Suprapubic skin (tissue), 4 donors: ENCODE data around the gene PIP5K1B. TPM values are rescaled to one million over a fixed set of nuclear protein-coding genes. Genes with fewer than 3 reads are reported as not detected.

ENCODE experiments used
- DNase-seq, 2 donors: peaks; one replicate each; pipeline ENCODE4 v3.0.0-alpha.2; 2019; ENCODE audit warnings: low spot score in 2 of 2
- H3K27ac ChIP-seq: fragments of 200-600 bp; sonication (generic); one replicate; pipeline ENCODE4 v1.5.1; 2019
- H3K27me3 ChIP-seq: fragments of 200-600 bp; sonication (generic); one replicate; pipeline ENCODE4 v1.5.1; 2019
- H3K36me3 ChIP-seq: fragments of 200-600 bp; sonication (generic); one replicate; pipeline ENCODE4 v1.5.1; 2019
- H3K4me1 ChIP-seq: fragments of 200-600 bp; sonication (generic); one replicate; pipeline ENCODE4 v1.5.1; 2019
- H3K4me3 ChIP-seq: fragments of 200-600 bp; sonication (generic); one replicate; pipeline ENCODE4 v1.5.1; 2019; ENCODE audit warnings: mild to moderate bottlenecking
- H3K9me3 ChIP-seq: fragments of 200-600 bp; sonication (generic); one replicate; pipeline ENCODE4 v1.5.1; 2019
- EP300 ChIP-seq: sonication (generic); formaldehyde crosslinking; IDR thresholded peaks from one replicate; pipeline ENCODE4 v1.6.1; 2017; ENCODE audit warnings: antibody characterized with exemption
- POLR2A ChIP-seq, 2 donors: fragments of 450-650 bp; IDR thresholded peaks; one replicate each; pipeline ENCODE4 v1.6.1; 2017; ENCODE audit warnings: antibody characterized with exemption in 2 of 2, mild to moderate bottlenecking in 2 of 2, moderate library complexity in 2 of 2
- POLR2AphosphoS5 ChIP-seq, 3 donors: sonication (generic); formaldehyde crosslinking; IDR thresholded peaks; one replicate each; pipeline ENCODE4 v1.6.1; 2017; ENCODE audit warnings: antibody characterized with exemption in 3 of 3
- WGBS: methylation state at CpG from one replicate; pipeline ENCODE4 v1.1.5; 2018; 5-methylcytosine and 5-hydroxymethylcytosine counted together
- total RNA-seq, 4 donors: library from RNA; depleted of rRNA; stranded (reverse); fragments of >200 nt; gene quantifications; one replicate each; pipeline ENCODE4 v1.1.0, GENCODE V29; 2016
- TF ChIP-seq, protein P1 (sequence below), 2 donors: fragments of 200-600 bp in 1 of 2; fragments of 450-650 bp in 1 of 2; sonication (generic) in 1 of 2; IDR thresholded peaks; one replicate each; pipeline ENCODE4 v1.5.1; 2016 to 2019; ENCODE audit warnings: antibody characterized with exemption in 2 of 2, mild to moderate bottlenecking in 1 of 2, moderate library complexity in 1 of 2

PIP5K1B gene
- total RNA-seq, 4 donors from 2014 or later: 1.7 to 7.8 (median 3.4) TPM

DNA sequence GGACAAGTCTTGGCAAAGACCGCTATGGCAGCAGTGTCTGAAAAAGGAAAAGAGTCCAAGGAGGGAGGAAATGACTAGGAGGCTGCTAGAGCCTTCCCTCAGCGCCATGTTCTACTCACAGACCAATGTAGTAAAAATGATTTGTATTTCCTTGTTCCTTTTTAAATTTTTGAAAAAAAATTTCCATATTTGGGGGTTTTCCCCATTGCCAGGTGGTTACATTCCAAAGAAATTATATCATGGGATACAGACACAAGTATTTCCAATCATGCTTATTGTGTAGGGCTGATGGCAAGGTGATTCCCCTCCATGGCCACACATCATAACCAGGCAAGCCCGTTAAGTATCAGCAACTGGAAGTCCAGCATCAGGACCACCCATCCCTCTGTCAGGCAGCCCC lies 138.2 kb downstream of the PIP5K1B start:
- Histone ChIP-seq H3K36me3 (no peaks in the 10 kb centered on the region), H3K27me3 (no peaks in the 10 kb centered on the region), H3K27ac (no peak overlapping the region), H3K4me3 (no peak overlapping the region), H3K4me1 (no peaks in the 10 kb centered on the region), H3K9me3 (no peaks in the 10 kb centered on the region)
- no peak for DNase-seq
- WGBS: 55% methylated on average over 3 of the region's 3 CpGs
- TF ChIP-seq POLR2A (IDR thresholded peaks at IDR 0.05): no peak
- TF ChIP-seq EP300: no peak
- TF ChIP-seq, protein P1, sequence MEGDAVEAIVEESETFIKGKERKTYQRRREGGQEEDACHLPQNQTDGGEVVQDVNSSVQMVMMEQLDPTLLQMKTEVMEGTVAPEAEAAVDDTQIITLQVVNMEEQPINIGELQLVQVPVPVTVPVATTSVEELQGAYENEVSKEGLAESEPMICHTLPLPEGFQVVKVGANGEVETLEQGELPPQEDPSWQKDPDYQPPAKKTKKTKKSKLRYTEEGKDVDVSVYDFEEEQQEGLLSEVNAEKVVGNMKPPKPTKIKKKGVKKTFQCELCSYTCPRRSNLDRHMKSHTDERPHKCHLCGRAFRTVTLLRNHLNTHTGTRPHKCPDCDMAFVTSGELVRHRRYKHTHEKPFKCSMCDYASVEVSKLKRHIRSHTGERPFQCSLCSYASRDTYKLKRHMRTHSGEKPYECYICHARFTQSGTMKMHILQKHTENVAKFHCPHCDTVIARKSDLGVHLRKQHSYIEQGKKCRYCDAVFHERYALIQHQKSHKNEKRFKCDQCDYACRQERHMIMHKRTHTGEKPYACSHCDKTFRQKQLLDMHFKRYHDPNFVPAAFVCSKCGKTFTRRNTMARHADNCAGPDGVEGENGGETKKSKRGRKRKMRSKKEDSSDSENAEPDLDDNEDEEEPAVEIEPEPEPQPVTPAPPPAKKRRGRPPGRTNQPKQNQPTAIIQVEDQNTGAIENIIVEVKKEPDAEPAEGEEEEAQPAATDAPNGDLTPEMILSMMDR (IDR thresholded peaks at IDR 0.05): no peak
- TF ChIP-seq POLR2AphosphoS5 (IDR thresholded peaks at IDR 0.05): no peak

DNA sequence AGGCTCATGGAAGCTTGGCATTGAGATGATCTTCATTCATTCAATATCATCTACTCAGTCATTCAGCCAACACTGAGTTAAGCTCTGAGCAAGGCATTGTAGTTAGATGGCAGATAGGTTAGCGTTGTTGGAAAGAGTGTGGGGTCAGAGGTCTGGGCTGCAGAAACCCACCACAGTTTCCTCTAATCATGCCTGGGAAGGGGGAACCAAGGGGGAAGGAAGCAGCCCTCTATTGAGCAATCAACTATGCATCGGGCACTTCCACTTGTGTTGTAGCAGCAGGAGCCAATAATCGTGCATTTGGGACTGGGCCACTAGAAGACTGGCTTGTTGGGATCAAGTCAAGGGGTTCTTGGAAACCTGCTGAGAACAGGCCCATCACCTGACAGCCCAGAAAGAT lies 139.1 kb downstream of the PIP5K1B start:
- 83% methylated on average over 3 of the region's 3 CpGs for WGBS
- TF ChIP-seq, protein P1 (IDR thresholded peaks at IDR 0.05): no peak
- DNase-seq: no peak
- Histone ChIP-seq H3K27ac (no peak overlapping the region), H3K27me3 (no peaks in the 10 kb centered on the region), H3K4me1 (no peaks in the 10 kb centered on the region), H3K4me3 (no peak overlapping the region), H3K36me3 (no peaks in the 10 kb centered on the region), H3K9me3 (no peaks in the 10 kb centered on the region)

DNA sequence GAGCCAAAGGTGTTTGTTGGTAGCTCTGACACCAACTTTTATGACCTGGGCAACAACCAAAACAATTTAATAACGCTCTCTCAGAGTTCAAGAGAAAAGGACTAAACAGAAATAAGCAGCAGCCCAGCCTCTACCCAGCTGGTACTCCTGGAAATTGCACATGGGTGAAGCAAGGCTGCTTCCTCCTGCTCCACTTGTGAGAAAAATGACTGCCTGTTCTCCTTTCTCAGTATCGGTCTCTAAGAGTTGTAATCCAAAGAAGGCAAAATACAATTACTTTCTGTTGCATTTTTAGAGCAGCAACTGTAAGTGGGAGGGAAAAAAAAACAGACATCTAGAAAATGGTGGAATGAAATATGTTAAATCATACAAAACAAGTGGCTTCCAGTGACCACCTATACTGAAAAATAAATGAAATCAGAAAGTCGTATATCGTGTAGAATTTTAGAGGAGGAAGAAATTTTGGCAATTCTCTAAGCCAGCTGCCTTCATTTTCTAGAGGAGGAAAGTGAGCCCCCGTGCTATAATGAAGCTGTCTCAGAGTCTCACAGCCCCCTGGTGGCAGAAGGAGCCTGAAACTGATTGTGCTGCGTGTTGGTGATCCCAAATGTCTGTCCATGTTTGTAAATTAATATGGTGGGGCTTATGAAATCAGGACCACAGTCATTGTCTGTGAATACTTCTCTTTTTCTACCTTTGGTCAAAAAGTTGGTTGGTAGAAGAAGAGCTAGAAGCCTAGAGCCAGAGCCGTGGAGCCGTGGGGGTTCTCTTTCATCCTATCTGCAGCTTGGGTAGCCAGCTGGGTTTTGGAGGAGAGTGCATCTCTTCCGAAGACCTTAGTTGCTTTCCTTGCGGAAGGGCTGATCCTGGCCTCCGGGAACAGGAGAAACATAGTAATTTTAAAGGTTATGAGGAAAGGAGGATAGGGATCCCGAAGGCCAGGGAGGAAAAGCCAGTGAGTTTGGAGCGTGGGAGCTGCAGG lies 139.9 kb downstream of the PIP5K1B start:
- H3K27me3 ChIP-seq: no peaks in the 10 kb centered on the region
- 79% methylated on average over 13 of the region's 13 CpGs for WGBS
- H3K4me3 ChIP-seq: no peak overlapping the region
- no peaks in the 10 kb centered on the region for H3K36me3 ChIP-seq
- H3K9me3 ChIP-seq: no peaks in the 10 kb centered on the region
- TF ChIP-seq EP300 (no peak), POLR2A (IDR thresholded peaks at IDR 0.05) (no peak), POLR2AphosphoS5 (IDR thresholded peaks at IDR 0.05) (no peak)
- TF ChIP-seq, protein P1 (IDR thresholded peaks at IDR 0.05): peak; percentile 9 to 18
- H3K27ac ChIP-seq: no peak overlapping the region
- DNase-seq: no peak
- no peaks in the 10 kb centered on the region for H3K4me1 ChIP-seq

DNA sequence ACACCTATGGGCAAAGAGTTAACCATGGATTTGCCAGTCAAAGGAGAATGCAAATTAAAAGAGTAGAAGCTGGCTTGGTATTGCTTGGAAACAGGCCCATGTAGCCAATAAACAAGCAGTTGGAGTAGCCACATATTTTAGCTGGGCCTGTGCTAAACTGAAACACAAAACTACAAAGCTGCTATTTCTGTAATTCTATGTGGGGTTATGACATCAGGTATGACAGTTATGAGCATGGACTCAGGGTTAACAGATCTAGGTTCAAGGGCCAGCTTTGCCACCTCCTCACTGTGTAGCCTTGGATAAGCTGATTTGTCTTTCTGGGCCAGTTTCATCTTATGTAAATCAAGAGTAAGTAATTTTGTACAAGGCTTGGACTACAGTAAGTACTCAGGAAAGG lies 142.7 kb downstream of the PIP5K1B start:
- H3K27me3 ChIP-seq: no peaks in the 10 kb centered on the region
- no peak for DNase-seq
- H3K36me3 ChIP-seq: no peaks in the 10 kb centered on the region
- H3K4me3 ChIP-seq: no peak overlapping the region
- no peak overlapping the region for H3K27ac ChIP-seq
- no peak for TF ChIP-seq POLR2AphosphoS5 (IDR thresholded peaks at IDR 0.05)
- TF ChIP-seq, protein P1 (IDR thresholded peaks at IDR 0.05): no peak
- no peak for TF ChIP-seq EP300
- no peak for TF ChIP-seq POLR2A (IDR thresholded peaks at IDR 0.05)
- H3K9me3 ChIP-seq: no peaks in the 10 kb centered on the region
- H3K4me1 ChIP-seq: no peaks in the 10 kb centered on the region

DNA sequence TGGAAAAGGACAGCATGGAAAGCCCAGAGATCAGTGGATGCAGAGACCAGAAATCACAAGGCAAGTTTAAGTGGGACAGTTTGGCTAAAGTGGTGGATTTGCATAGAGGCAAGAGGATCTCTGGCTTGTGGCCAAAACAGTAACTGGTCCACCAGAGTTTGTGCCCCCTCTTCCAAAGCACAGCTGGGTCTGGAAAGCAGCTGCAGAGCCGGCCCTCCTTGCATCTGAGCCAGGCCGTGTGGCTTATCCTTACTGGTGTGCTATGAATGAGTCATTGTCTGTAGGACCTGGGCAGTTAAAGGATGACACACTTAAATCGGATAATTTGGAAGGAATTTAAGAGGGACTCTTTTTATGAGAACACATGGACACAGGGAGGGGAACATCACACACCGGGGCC lies 146.6 kb downstream of the PIP5K1B start:
- no peak for DNase-seq
- TF ChIP-seq POLR2AphosphoS5 (IDR thresholded peaks at IDR 0.05) (no peak), EP300 (no peak), POLR2A (IDR thresholded peaks at IDR 0.05) (no peak)
- TF ChIP-seq, protein P1 (IDR thresholded peaks at IDR 0.05): no peak
- 57% methylated on average over 4 of the region's 4 CpGs for WGBS

More for the DNA sequence above, 146.6 kb downstream of the PIP5K1B start:
- no peaks in the 10 kb centered on the region for H3K4me1 ChIP-seq
- no peaks in the 10 kb centered on the region for H3K27me3 ChIP-seq
- no peak overlapping the region for H3K4me3 ChIP-seq
- no peaks in the 10 kb centered on the region for H3K36me3 ChIP-seq
- no peak overlapping the region for H3K27ac ChIP-seq
- no peaks in the 10 kb centered on the region for H3K9me3 ChIP-seq
